Aorta (tissue), 5 donors: ENCODE results near the gene MTAP. TPM values are rescaled to one million over a fixed set of nuclear protein-coding genes. Genes with fewer than 3 reads are reported as not detected.

Experiments used
- ATAC-seq: fragments of 200-7000 bp; cut with Tn5 transposase; one replicate; pipeline ENCODE4 v1.9.1; 2022; ENCODE audit warnings: moderate library complexity; ENCODE audit not compliant: low FRiP score
- DNase-seq, 2 donors: peaks; one replicate each; pipeline ENCODE4 v3.0.0-alpha.2; 2020
- H3K27ac ChIP-seq, 2 donors: one replicate each; pipeline ENCODE4 v1.5.1; 2013; ENCODE audit warnings: low read length in 2 of 2, mild to moderate bottlenecking in 2 of 2, moderate library complexity in 2 of 2, control low read depth in 1 of 2, inconsistent platforms in 1 of 2, low read depth in 1 of 2
- H3K27me3 ChIP-seq, 2 donors: one replicate each; pipeline ENCODE4 v1.6.1; 2013; ENCODE audit warnings: control low read depth in 1 of 2, low read length in 1 of 2, mild to moderate bottlenecking in 1 of 2, moderate library complexity in 1 of 2; ENCODE audit not compliant: insufficient read depth in 2 of 2, control insufficient read depth in 1 of 2
- H3K36me3 ChIP-seq, 2 donors: one replicate each; pipeline ENCODE4 v1.6.1; 2013; ENCODE audit warnings: control low read depth in 1 of 2, low read length in 1 of 2, mild to moderate bottlenecking in 1 of 2; ENCODE audit not compliant: insufficient read depth in 2 of 2, control insufficient read depth in 1 of 2
- H3K4me1 ChIP-seq, 2 donors: one replicate each; pipeline ENCODE4 v1.6.1; 2013; ENCODE audit warnings: low read length in 2 of 2, control low read depth in 1 of 2, mild to moderate bottlenecking in 1 of 2, moderate library complexity in 1 of 2; ENCODE audit not compliant: insufficient read depth in 2 of 2, control insufficient read depth in 1 of 2
- H3K4me3 ChIP-seq, 2 donors: one replicate each; pipeline ENCODE4 v1.5.1; 2013; ENCODE audit warnings: low read length in 2 of 2, control low read depth in 1 of 2, mild to moderate bottlenecking in 1 of 2
- H3K9me3 ChIP-seq: one replicate; pipeline ENCODE4 v1.6.1; 2013; ENCODE audit warnings: mild to moderate bottlenecking, low read length; ENCODE audit not compliant: control insufficient read depth
- WGBS, 2 donors: extraction: QIAGEN DNeasy Blood & Tissue Kit; methylation state at CpG; one replicate each; pipeline ENCODE4 v1.1.7; 2013; 5-methylcytosine and 5-hydroxymethylcytosine counted together
- intact Hi-C, 2 donors: fragments of 100-400 bp; cut with DNase I; formaldehyde crosslinking; loops; one replicate each; pipeline versions ENCODE4 v1.14.2 to v1.15.0; 2022
- polyA plus RNA-seq, 2 donors: library from polyadenylated mRNA; stranded (reverse); fragments of 200-250 nt; gene quantifications; one replicate each; pipeline ENCODE4 v1.2.3, GENCODE V29; 2013
- total RNA-seq, 2 donors: library from RNA; stranded (reverse); fragmentation: NEBNext Ultra II Directional; extraction: Animal tissue kit (Norgen Biotek cat#: 25700); gene quantifications; one replicate each; pipeline ENCODE4 v1.2.1, GENCODE V29; 2021
- donor health status: healthy with polysubstance abuse.
- donor health status: Bipolar disorder and iron deficiency.
- donor health status: DM: no; HTN: no; CAD: no.
- donor health status: DM: no; HTN: no; CAD: no.
- donor health status: DM: yes; HTN: yes; CAD: no.

The MTAP gene
- total and polyA plus RNA-seq, 4 donors = 4.0 to 41.1 (median 19.7) TPM

GRCh38 chr9:21931428-21931827, 129.0 kb downstream of the MTAP start:
- no peak for ATAC-seq
- Histone ChIP-seq H3K4me3 (no peak overlapping the region), H3K27me3 (no peaks in the 10 kb centered on the region), H3K27ac (no peak overlapping the region), H3K9me3 (peaks cover 2% of the 10 kb centered on the region), H3K4me1 (no peaks in the 10 kb centered on the region), H3K36me3 (peaks cover 6 to 14% of the 10 kb centered on the region in 2 donors)
- intact Hi-C loops = no loop called here
- WGBS, 2 donors = 59 to 61% methylated on average over 1 of the region's 1 CpG
- DNase-seq = no peak

- no peak overlapping the region for H3K4me3 ChIP-seq
- no peak for ATAC-seq
- intact Hi-C loops = no loop called here
Observed at GRCh38 chr9:21933281-21933680, 130.8 kb downstream of the MTAP start.

GRCh38 chr9:21933865-21934264, 131.4 kb downstream of the MTAP start:
- no peak overlapping the region for H3K27ac ChIP-seq
- ATAC-seq (no peak), DNase-seq (no peak)
- H3K27me3 ChIP-seq = no peaks in the 10 kb centered on the region
- peaks cover 2% of the 10 kb centered on the region for H3K9me3 ChIP-seq
- no peaks in the 10 kb centered on the region for H3K4me1 ChIP-seq
- no peak overlapping the region for H3K4me3 ChIP-seq
- intact Hi-C loops = no loop called here
- WGBS, 2 donors = 90 to 94% methylated on average over 2 of the region's 2 CpGs
- peaks cover 6 to 14% of the 10 kb centered on the region in 2 donors for H3K36me3 ChIP-seq

More at GRCh38 chr9:21933281-21933680, 130.8 kb downstream of the MTAP start:
- Histone ChIP-seq H3K36me3 (peaks cover 6 to 14% of the 10 kb centered on the region in 2 donors), H3K4me1 (no peaks in the 10 kb centered on the region), H3K9me3 (peaks cover 2% of the 10 kb centered on the region), H3K27me3 (no peaks in the 10 kb centered on the region), H3K27ac (no peak overlapping the region)
- no peak for DNase-seq

- H3K27me3 ChIP-seq = no peaks in the 10 kb centered on the region
- DNase-seq (no peak), ATAC-seq (no peak)
- no peak overlapping the region for H3K27ac ChIP-seq
- H3K9me3 ChIP-seq = peaks cover 3% of the 10 kb centered on the region
- WGBS, 2 donors = 74 to 78% methylated on average over 1 of the region's 1 CpG
- no peaks in the 10 kb centered on the region for H3K4me1 ChIP-seq
- peaks cover 6 to 14% of the 10 kb centered on the region in 2 donors for H3K36me3 ChIP-seq
- intact Hi-C loops = no loop called here
- no peak overlapping the region for H3K4me3 ChIP-seq
Observed at GRCh38 chr9:21935631-21936030, 133.2 kb downstream of the MTAP start.

GRCh38 chr9:21936161-21936560, 133.7 kb downstream of the MTAP start:
- intact Hi-C loops = no loop called here
- DNase-seq = no peak
- Histone ChIP-seq H3K4me1 (no peaks in the 10 kb centered on the region), H3K36me3 (peaks cover 3 to 13% of the 10 kb centered on the region in 2 donors), H3K27ac (no peak overlapping the region), H3K27me3 (no peaks in the 10 kb centered on the region), H3K4me3 (no peak overlapping the region), H3K9me3 (peaks cover 1% of the 10 kb centered on the region)
- ATAC-seq = no peak
- 92 to 97% methylated on average over 1 of the region's 1 CpG for WGBS, 2 donors

- ATAC-seq = no peak
- H3K27ac ChIP-seq = no peak overlapping the region
- intact Hi-C loops = no loop called here
- no peaks in the 10 kb centered on the region for H3K4me1 ChIP-seq
- no peaks in the 10 kb centered on the region for H3K36me3 ChIP-seq
- H3K27me3 ChIP-seq = no peaks in the 10 kb centered on the region
- H3K4me3 ChIP-seq = no peak overlapping the region
- H3K9me3 ChIP-seq = peaks cover 1% of the 10 kb centered on the region
- 90 to 94% methylated on average over 4 of the region's 4 CpGs for WGBS, 2 donors
- DNase-seq = no peak
Observed at GRCh38 chr9:21941337-21941995, 139.0 kb downstream of the MTAP start.

GRCh38 chr9:21943464-21943863, 141.0 kb downstream of the MTAP start:
- Histone ChIP-seq H3K4me1 (no peaks in the 10 kb centered on the region), H3K36me3 (no peaks in the 10 kb centered on the region), H3K27me3 (no peaks in the 10 kb centered on the region), H3K27ac (no peak overlapping the region), H3K4me3 (no peak overlapping the region), H3K9me3 (peaks cover 3% of the 10 kb centered on the region)
- intact Hi-C loops = no loop called here
- DNase-seq (no peak), ATAC-seq (no peak)
- 81 to 84% methylated on average over 4 of the region's 4 CpGs for WGBS, 2 donors

- intact Hi-C loops = no loop called here
- Histone ChIP-seq H3K36me3 (no peaks in the 10 kb centered on the region), H3K9me3 (peaks cover 1% of the 10 kb centered on the region), H3K4me3 (no peak overlapping the region), H3K27ac (no peak overlapping the region), H3K27me3 (no peaks in the 10 kb centered on the region), H3K4me1 (no peaks in the 10 kb centered on the region)
- 77 to 84% methylated on average over 2 of the region's 2 CpGs for WGBS, 2 donors
- ATAC-seq (no peak), DNase-seq (no peak)
Observed at GRCh38 chr9:21945606-21946005, 143.2 kb downstream of the MTAP start.

GRCh38 chr9:21958833-21959232, 156.4 kb downstream of the MTAP start:
- H3K27me3 ChIP-seq = no peaks in the 10 kb centered on the region
- H3K27ac ChIP-seq = no peak overlapping the region
- H3K36me3 ChIP-seq = no peaks in the 10 kb centered on the region
- H3K4me3 ChIP-seq = no peak overlapping the region
- H3K9me3 ChIP-seq = peaks cover 2% of the 10 kb centered on the region
- 80 to 84% methylated on average over 2 of the region's 2 CpGs for WGBS, 2 donors
- intact Hi-C loops = no loop called here
- no peaks in the 10 kb centered on the region for H3K4me1 ChIP-seq
- ATAC-seq = no peak
- DNase-seq = no peak
